ENCODE measurements around the gene SDCCAG8.

SDCCAG8 gene

GRCh38 chr1:243408479-243408878 is 152.6 kb downstream of the SDCCAG8 start:
- H3K9me3 ChIP-seq (ENCODE audit: low read depth, low read length), result no peaks in the 10 kb centered on the region
- H3K4me3 ChIP-seq, result no peak overlapping the region
- H3K27ac ChIP-seq, result no peak overlapping the region
- TF ChIP-seq POLR2AphosphoS5 (IDR thresholded peaks at IDR 0.05; ENCODE audit: borderline replicate concordance, low read depth, low read length) (no peak), EZH2 (IDR thresholded peaks at IDR 0.05) (no peak), FOXP2 (optimal IDR thresholded peaks at IDR 0.05; ENCODE audit: control extremely low read depth, extremely low read length, insufficient read depth) (no peak)
- no peak overlapping the region for H3K9ac ChIP-seq (ENCODE audit: insufficient read length)
- H3K36me3 ChIP-seq (ENCODE audit: insufficient read depth, low read length), result no peaks in the 10 kb centered on the region
- DNase-seq (ENCODE audit: low read depth, low spot score), result no peak

DNA sequence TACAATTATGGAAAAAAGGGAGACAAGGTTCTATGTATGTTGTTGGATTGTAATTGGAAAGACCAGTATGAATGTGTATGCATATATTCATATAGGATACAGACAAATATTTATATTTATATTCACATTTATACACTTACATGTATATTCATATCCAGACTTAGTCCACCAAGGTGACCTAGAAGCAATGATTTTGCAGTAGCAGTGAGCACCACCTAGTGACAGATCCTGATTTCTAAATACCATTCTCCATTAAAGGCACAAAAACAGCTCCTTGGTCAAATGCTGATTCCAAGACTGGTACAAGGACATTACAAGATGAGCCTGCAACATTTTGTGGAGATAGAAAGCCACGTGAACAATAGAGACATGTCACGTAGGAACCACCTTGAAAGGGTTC is 153.4 kb downstream of the SDCCAG8 start:
- Histone ChIP-seq H3K9ac (ENCODE audit: insufficient read length) (no peak overlapping the region), H3K4me3 (no peak overlapping the region), H3K27ac (no peak overlapping the region), H3K36me3 (ENCODE audit: insufficient read depth, low read length) (no peaks in the 10 kb centered on the region), H3K9me3 (ENCODE audit: low read depth, low read length) (no peaks in the 10 kb centered on the region)
- no peak for TF ChIP-seq FOXP2 (optimal IDR thresholded peaks at IDR 0.05; ENCODE audit: control extremely low read depth, extremely low read length, insufficient read depth)
- TF ChIP-seq EZH2 (IDR thresholded peaks at IDR 0.05), result no peak
- no peak for TF ChIP-seq POLR2AphosphoS5 (IDR thresholded peaks at IDR 0.05; ENCODE audit: borderline replicate concordance, low read depth, low read length)
- DNase-seq (ENCODE audit: low read depth, low spot score), result no peak

DNA sequence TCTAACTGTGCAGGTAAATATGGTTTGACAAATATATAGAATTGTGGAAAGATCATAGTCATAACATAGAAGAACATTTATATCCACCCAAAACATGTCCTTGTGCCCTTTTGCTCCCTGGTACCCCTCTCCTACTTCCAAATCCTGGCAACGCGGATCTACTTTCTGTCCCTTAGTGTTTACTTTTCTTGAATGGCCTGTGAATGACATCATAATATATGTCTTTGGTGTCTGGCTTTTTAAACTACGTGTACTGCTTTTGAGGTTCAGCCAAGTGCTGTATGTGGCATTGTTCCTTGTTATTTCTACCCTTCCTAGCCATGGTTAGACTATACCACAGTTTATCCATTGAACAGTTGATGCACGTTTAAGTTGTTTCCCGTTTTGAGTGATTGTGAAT is 155.6 kb downstream of the SDCCAG8 start:
- no peak for DNase-seq (ENCODE audit: low read depth, low spot score)
- Histone ChIP-seq H3K9me3 (ENCODE audit: low read depth, low read length) (no peaks in the 10 kb centered on the region), H3K36me3 (ENCODE audit: insufficient read depth, low read length) (no peaks in the 10 kb centered on the region), H3K4me3 (no peak overlapping the region), H3K27ac (no peak overlapping the region), H3K9ac (ENCODE audit: insufficient read length) (no peak overlapping the region)
- TF ChIP-seq FOXP2 (optimal IDR thresholded peaks at IDR 0.05; ENCODE audit: control extremely low read depth, extremely low read length, insufficient read depth), result no peak
- no peak for TF ChIP-seq EZH2 (IDR thresholded peaks at IDR 0.05)
- no peak for TF ChIP-seq POLR2AphosphoS5 (IDR thresholded peaks at IDR 0.05; ENCODE audit: borderline replicate concordance, low read depth, low read length)

- Histone ChIP-seq H3K9me3 (ENCODE audit: low read depth, low read length) (no peaks in the 10 kb centered on the region), H3K36me3 (ENCODE audit: insufficient read depth, low read length) (no peaks in the 10 kb centered on the region), H3K27ac (no peak overlapping the region), H3K4me3 (no peak overlapping the region), H3K9ac (ENCODE audit: insufficient read length) (no peak overlapping the region)
- DNase-seq (ENCODE audit: low read depth, low spot score), result no peak
- TF ChIP-seq EZH2 (IDR thresholded peaks at IDR 0.05) (no peak), FOXP2 (optimal IDR thresholded peaks at IDR 0.05; ENCODE audit: control extremely low read depth, extremely low read length, insufficient read depth) (no peak), POLR2AphosphoS5 (IDR thresholded peaks at IDR 0.05; ENCODE audit: borderline replicate concordance, low read depth, low read length) (no peak)
Measured at GRCh38 chr1:243413431-243414151, 157.8 kb downstream of the SDCCAG8 start.

DNA sequence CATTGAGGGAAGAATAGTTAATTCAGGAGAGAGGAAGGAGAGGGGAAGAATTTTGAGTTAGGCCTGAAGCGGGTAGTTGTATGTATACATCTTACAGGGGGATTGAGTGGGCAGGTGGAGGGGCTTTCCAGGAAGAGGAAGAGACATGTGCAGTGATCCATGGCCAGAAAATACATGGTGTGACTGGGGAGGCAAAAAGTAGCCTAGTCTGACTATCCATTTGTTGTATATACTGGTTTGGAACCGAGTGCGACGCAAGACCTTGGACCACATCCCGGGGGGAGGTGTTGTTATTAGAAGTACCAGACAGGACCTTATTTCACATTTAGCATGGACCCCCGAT is 158.3 kb downstream of the SDCCAG8 start:
- no peak for DNase-seq (ENCODE audit: low read depth, low spot score)
- Histone ChIP-seq H3K27ac (no peak overlapping the region), H3K9ac (ENCODE audit: insufficient read length) (no peak overlapping the region)

DNA sequence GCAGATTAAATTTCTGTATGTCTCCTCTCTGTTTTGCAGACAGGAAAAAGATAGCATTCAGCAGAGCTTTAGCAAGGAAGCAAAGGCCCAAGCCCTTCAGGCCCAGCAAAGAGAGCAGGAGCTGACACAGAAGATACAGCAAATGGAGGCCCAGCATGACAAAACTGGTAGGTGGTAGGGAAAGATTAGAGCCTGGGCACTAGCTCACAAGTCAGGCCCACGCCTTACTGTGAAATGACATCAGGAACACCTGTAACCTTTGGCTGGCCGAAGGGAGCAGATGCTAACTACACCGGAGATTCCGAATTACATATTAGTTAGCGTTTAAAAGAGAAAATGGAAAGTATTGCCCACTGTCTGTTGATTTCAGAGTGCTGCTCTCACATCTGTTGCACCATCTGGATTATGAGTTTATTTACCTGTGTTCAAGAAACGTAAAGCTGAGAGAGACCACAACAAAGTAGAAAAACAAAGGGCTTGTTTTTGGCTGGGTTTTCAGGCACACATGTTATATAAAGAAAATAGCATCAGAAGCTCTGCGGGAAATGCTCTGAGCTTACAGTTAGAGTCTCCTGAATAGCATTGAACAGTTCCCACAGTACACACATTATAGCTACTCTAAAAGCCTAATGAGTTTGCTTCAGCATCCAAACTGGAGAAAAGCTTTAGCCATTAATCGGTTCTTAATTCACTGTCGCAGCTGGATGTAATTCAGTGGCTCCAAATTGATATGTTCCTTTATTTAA is 160.0 kb downstream of the SDCCAG8 start:
- TF ChIP-seq POLR2AphosphoS5 (IDR thresholded peaks at IDR 0.05; ENCODE audit: borderline replicate concordance, low read depth, low read length) (no peak), EZH2 (IDR thresholded peaks at IDR 0.05) (no peak), FOXP2 (optimal IDR thresholded peaks at IDR 0.05; ENCODE audit: control extremely low read depth, extremely low read length, insufficient read depth) (no peak)
- Histone ChIP-seq H3K27ac (no peak overlapping the region), H3K9ac (ENCODE audit: insufficient read length) (no peak overlapping the region), H3K9me3 (ENCODE audit: low read depth, low read length) (no peaks in the 10 kb centered on the region), H3K4me3 (no peak overlapping the region), H3K36me3 (ENCODE audit: insufficient read depth, low read length) (no peaks in the 10 kb centered on the region)
- DNase-seq (ENCODE audit: low read depth, low spot score), result no peak

More for the DNA sequence above, 158.3 kb downstream of the SDCCAG8 start:
- H3K36me3 ChIP-seq (ENCODE audit: insufficient read depth, low read length), result no peaks in the 10 kb centered on the region
- TF ChIP-seq EZH2 (IDR thresholded peaks at IDR 0.05), result no peak
- TF ChIP-seq POLR2AphosphoS5 (IDR thresholded peaks at IDR 0.05; ENCODE audit: borderline replicate concordance, low read depth, low read length), result no peak
- no peak for TF ChIP-seq FOXP2 (optimal IDR thresholded peaks at IDR 0.05; ENCODE audit: control extremely low read depth, extremely low read length, insufficient read depth)
- no peaks in the 10 kb centered on the region for H3K9me3 ChIP-seq (ENCODE audit: low read depth, low read length)
- H3K4me3 ChIP-seq, result no peak overlapping the region

DNA sequence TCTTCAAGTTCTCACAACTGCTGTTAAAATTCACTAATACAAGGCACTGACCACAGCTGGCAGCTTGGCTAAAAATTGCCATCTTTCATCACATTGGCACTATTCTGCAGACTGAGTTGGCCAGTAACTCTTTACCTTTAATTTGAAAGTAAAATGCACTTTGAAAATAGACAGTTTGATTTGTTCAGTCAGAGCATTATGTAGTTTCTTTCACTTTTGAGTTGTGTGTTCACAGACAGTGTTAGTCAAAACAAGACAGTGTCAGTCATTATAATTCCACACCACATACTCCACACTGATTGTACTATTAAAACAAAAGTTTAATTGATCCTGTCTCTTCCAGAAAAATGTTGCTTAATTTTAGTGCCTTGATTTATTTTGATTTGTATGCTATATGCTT is 160.7 kb downstream of the SDCCAG8 start:
- no peaks in the 10 kb centered on the region for H3K36me3 ChIP-seq (ENCODE audit: insufficient read depth, low read length)
- TF ChIP-seq POLR2AphosphoS5 (IDR thresholded peaks at IDR 0.05; ENCODE audit: borderline replicate concordance, low read depth, low read length), result no peak
- no peak for TF ChIP-seq EZH2 (IDR thresholded peaks at IDR 0.05)
- no peak for TF ChIP-seq FOXP2 (optimal IDR thresholded peaks at IDR 0.05; ENCODE audit: control extremely low read depth, extremely low read length, insufficient read depth)
- no peak overlapping the region for H3K27ac ChIP-seq
- H3K9me3 ChIP-seq (ENCODE audit: low read depth, low read length), result no peaks in the 10 kb centered on the region
- no peak overlapping the region for H3K4me3 ChIP-seq
- DNase-seq (ENCODE audit: low read depth, low spot score), result no peak
- H3K9ac ChIP-seq (ENCODE audit: insufficient read length), result no peak overlapping the region

DNA sequence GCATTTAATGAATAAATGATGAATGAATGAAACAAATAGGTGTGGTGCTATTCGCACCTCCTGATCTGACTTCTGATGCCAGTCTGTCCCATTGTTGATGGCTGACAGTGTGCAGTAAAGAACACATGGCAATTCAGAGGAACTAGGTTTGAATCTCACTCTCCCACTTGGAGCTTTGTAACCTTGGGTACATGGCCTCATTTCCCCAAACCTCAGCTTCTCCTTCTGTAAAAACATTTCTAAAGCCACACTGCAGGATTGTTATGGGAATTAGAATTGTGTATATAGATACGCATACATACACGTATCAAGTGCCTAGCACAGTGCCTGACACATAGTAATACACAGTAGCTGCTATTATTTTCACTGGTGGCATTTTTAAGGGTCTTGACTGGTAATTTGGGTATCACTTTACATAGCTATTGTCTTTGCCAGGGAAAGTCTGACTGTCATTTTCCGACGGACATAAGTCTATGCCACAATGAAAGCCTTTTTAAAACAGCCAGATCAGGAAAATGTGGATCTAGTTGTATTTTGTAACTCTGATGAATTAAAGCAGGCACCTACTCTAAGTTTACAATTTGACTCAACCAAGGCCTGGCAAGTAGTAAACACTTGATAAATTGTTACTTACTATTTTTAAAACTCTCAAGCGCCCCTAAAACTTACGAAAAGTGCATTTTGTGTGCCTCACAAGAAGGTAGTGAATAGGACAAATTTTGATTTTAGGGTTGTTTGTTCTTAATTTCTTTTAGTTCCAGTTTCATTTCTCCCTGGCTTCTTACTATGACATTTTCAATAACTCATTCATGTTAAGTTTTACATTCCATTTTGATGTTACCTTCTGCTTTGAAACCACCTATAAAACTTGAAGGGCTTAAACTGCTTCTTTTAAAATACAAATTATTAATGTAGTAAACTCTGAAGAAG is 164.4 kb downstream of the SDCCAG8 start:
- Histone ChIP-seq H3K4me3 (no peak overlapping the region), H3K27ac (no peak overlapping the region), H3K9ac (ENCODE audit: insufficient read length) (no peak overlapping the region), H3K36me3 (ENCODE audit: insufficient read depth, low read length) (no peaks in the 10 kb centered on the region), H3K9me3 (ENCODE audit: low read depth, low read length) (no peaks in the 10 kb centered on the region)
- no peak for DNase-seq (ENCODE audit: low read depth, low spot score)
- TF ChIP-seq POLR2AphosphoS5 (IDR thresholded peaks at IDR 0.05; ENCODE audit: borderline replicate concordance, low read depth, low read length) (no peak), FOXP2 (optimal IDR thresholded peaks at IDR 0.05; ENCODE audit: control extremely low read depth, extremely low read length, insufficient read depth) (no peak), EZH2 (IDR thresholded peaks at IDR 0.05) (no peak)

Measured in SK-N-MC (cell line).